ENCODE results near the gene GNGT1. TPM values are rescaled to one million over a fixed set of nuclear protein-coding genes. Genes with fewer than 3 reads are reported as not detected.

The GNGT1 gene
- total RNA-seq = not detected
- long read RNA-seq, partial matches to known transcripts = 0 of 2 reads
- long read RNA-seq, other reads (novel, unspliced or antisense) = 2 of 2 reads

GRCh38 chr7:93906267-93906666 lies at the start of gene GNGT1:
TSS of gene GNGT1 (plus strand) at chr7:93906567. CDS start at chr7:93906747, 180 bp downstream.
- DNase-seq (ENCODE audit: low spot score) = no peak

GRCh38 chr7:93858857-93859256 lies 47.5 kb upstream of the GNGT1 start:
- no peak for DNase-seq (ENCODE audit: low spot score)

- no peak for DNase-seq (ENCODE audit: low spot score)
These were observed 46.1 kb upstream of the GNGT1 start for GRCh38 chr7:93860261-93860660.

- DNase-seq (ENCODE audit: low spot score) = no peak
These were observed 44.9 kb upstream of the GNGT1 start for GRCh38 chr7:93861325-93861949.

- DNase-seq (ENCODE audit: low spot score) = no peak
These were observed 43.7 kb upstream of the GNGT1 start for GRCh38 chr7:93862651-93863050.

GRCh38 chr7:93866886-93867285 lies 39.5 kb upstream of the GNGT1 start:
- DNase-seq (ENCODE audit: low spot score) = no peak

- DNase-seq (ENCODE audit: low spot score) = no peak
These were observed 32.3 kb upstream of the GNGT1 start for GRCh38 chr7:93873998-93874574.

- DNase-seq (ENCODE audit: low spot score) = no peak
These were observed 28.6 kb upstream of the GNGT1 start for GRCh38 chr7:93877742-93878141.

- no peak for DNase-seq (ENCODE audit: low spot score)
These were observed 27.0 kb upstream of the GNGT1 start for GRCh38 chr7:93879356-93879755.

- DNase-seq (ENCODE audit: low spot score) = no peak
These were observed 23.9 kb upstream of the GNGT1 start for GRCh38 chr7:93882468-93882867.

- DNase-seq (ENCODE audit: low spot score) = no peak
These were observed 23.1 kb upstream of the GNGT1 start for GRCh38 chr7:93883078-93883916.

- DNase-seq (ENCODE audit: low spot score) = no peak
These were observed 22.4 kb upstream of the GNGT1 start for GRCh38 chr7:93883917-93884345.

GRCh38 chr7:93884541-93884940 lies 21.8 kb upstream of the GNGT1 start:
- DNase-seq (ENCODE audit: low spot score) = no peak

- DNase-seq (ENCODE audit: low spot score) = no peak
These were observed 17.1 kb upstream of the GNGT1 start for GRCh38 chr7:93889261-93889660.

GRCh38 chr7:93890041-93890463 lies 16.3 kb upstream of the GNGT1 start:
- no peak for DNase-seq (ENCODE audit: low spot score)

- DNase-seq (ENCODE audit: low spot score) = no peak
These were observed 15.8 kb upstream of the GNGT1 start, which contains the start of gene TFPI2 for GRCh38 chr7:93890464-93891068. TSS of gene TFPI2 (minus strand) at chr7:93890753. CDS start at chr7:93890678, 75 bp downstream.

GRCh38 chr7:93894426-93894825 lies 11.9 kb upstream of the GNGT1 start:
- no peak for DNase-seq (ENCODE audit: low spot score)

- no peak for DNase-seq (ENCODE audit: low spot score)
These were observed 11.3 kb upstream of the GNGT1 start for GRCh38 chr7:93894966-93895640.

- no peak for DNase-seq (ENCODE audit: low spot score)
These were observed 10.3 kb upstream of the GNGT1 start for GRCh38 chr7:93895859-93896600.

GRCh38 chr7:93897680-93898079 lies 8.7 kb upstream of the GNGT1 start:
- no peak for DNase-seq (ENCODE audit: low spot score)

Measured in mesenteric fat pad (tissue), 1 donor.